Nucleus accumbens (tissue), 56 donors: ENCODE data around the gene HRC.

Experiments used
- DNase-seq, 56 donors: peaks; one replicate each; lab custom pipeline; 2025; lab: John Stamatoyannopoulos, UW

The HRC gene

DNA sequence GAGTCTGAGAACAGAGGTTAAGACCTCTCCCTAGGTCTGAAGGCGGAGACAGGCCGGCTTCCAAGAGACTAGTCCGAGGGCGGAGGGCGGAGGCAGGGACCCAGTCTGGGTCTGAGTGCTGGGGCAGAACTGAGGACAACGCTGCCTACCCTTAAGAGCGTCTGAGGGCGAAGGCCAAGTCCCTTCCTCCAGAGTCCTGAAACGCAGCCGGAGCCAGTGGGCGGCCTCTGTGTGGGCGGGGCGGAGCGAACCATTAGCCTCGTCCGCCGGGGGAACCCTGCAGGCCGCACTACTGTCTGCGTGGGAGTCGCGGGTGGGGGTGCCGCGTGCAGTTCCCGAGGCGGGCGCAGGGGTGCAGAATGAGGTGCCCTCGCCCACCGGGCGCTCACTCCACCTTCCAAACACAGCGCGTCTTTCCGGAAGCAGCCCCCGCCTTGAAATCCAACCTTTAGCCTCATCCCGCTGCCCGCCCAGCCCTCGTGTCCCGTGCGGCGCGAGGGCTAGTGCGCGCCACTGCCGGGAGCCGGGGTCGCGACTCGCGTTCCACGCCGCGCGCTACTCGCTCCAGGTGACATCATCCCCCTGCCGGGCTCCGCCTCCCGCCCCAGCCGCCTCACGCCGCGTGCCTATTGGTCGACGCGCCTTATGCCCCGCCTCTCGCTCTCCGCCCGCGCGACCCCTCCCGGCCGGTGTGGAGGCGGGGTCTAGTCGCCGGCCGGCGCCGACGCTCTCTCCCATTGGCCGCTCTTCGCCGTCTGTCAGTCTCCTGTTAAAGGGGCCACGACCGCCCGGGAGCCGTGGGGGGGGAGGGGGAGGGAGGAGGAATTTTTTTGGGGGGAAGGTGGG is 36.4 kb downstream of the HRC start, which contains the start of gene C19orf73:
Gene C19orf73 (minus strand): TSS at position 579 of the 846 bp plus-strand sequence. CDS start 121 bp downstream, at position 458.
- DNase-seq: peak; percentile 69 to 97 (median 93)

DNA sequence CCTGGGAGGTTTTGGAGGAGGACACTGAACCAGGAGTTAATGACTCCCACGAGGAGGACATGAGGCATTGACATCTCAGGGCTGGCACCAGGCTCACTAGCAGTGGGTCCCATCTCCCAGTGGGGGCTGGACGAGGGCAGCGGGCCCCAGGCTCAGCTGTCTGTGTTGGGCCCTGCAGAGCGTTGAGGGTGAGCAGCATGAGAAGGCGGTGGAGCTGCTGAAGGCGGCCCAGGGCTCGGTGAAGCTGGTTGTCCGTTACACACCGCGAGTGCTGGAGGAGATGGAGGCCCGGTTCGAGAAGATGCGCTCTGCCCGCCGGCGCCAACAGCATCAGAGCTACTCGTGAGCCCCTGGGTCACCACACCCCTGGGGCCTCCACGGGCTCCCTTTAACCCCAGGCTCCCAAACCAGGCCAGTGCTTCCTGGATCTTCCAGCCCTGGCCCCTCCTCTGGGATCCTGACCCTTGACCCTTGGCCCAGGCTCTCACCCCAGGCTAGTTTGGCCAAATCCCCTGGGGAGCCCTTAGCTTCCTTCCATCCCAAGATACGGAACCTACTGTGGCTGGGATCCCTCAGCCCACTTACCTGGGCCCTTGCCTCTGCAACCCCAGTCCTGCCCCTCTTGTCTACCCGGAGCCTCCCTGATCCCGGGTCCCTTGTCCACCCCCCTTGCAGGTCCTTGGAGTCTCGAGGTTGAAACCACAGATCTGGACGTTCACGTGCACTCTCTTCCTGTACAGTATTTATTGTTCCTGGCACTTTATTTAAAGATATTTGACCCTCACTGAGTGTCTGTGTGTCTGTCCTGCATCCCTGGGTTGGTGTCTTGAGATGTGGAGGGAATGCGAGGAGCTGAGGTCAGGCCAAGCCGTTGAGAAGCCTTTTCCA is 37.3 kb downstream of the HRC start:
- peak in 2 of 56 donors; percentile 14 to 29 for DNase-seq

DNA sequence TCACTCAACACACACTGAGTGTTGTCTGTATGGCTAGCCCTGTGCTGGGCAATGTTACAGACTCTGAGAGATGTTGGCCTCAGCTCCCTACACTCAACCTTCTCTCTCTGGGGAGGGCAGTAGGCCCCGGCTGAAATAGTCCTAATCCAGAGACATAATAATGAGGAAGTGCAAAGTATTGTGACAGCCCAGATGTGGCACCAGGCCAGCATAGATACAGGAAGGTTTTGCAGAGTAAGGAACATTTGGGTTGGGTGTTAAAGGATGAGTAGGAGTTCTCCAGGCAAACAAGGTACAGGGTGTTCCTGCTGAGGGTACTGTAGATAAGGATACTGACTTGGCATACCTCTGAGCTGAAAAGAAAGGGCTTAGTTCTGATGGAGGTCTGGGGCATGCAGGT is 38.7 kb downstream of the HRC start:
- no peak for DNase-seq

DNA sequence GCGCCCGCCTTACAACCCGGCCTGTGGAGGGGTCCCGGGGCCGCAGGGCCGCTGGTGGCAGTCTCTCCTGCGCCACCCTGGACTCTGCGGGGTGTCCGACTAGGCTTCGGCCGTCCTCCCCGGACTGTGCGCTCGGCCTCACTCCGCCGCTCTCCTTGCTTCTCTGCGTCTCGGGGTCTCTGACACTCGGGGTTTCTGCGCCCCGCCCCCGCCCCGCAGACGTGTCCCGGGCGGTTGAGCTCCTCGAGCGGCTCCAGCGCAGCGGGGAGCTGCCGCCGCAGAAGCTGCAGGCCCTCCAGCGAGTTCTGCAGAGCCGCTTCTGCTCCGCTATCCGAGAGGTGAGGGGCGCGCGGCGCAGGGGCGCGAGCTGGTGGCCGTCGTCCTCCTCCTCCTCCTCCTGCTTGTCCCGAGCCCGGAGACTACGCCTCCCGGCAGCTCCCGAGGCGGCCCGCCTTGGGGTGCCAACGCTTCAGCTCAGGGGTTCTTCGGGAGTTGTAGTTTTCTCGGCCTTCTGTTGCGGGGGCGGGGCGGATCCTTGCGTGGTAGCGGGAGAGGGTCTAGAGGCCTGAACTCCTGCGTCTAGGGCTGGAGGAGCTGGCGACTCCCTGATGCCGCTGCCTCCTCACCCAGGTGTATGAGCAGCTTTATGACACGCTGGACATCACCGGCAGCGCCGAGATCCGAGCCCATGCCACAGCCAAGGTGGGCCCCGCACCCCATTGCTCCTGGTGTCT is 40.4 kb downstream of the HRC start:
- DNase-seq: peak in 53 of 56 donors; percentile 18 to 91 (median 68)

DNA sequence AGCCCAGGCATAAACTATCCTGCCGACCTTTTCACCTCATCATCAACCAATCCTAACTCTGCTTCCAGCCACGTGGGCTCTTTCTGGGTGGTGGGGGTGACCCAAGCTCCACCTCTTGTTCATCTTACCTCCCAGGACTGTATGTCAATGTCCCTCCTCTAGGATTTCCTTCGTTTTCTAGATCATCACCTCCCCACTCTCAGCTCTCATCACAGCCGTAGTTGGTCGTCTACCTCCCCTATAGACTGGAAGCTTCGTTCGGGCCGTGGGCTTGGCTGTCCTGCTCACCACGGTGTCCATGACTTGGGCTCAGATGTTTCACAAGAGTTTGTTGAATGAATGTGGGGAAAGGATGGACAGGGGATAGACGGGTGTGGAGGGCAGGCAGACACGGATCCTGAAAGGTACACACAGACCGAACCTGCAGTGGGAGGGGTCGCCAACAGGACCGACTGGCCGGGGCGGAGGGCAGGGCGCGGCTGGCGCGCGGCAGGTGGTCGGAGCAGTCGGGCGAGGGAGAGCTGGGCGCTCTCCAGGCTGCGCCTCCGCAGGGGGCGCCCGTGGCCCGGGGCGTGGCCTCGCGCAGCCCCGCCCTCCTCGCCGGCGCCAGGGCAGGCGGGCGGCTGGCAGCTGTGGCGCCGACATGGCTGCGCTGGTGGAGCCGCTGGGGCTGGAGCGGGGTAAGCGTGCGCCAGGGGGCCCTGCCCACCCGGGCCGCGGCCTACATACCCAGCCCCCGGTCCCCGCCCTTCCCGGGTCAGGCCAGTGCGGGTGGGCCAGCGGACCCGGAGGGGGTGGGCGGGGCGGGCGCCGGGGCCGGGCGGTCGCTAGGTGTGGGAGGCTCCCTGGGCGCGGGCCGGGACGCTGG is 41.2 kb downstream of the HRC start, which contains the start of gene LIN7B:
Gene LIN7B (plus strand): TSS at position 609 of the 868 bp plus-strand sequence. CDS start 35 bp downstream, at position 644.
- peak in 48 of 56 donors; percentile 18 to 78 (median 51) for DNase-seq

DNA sequence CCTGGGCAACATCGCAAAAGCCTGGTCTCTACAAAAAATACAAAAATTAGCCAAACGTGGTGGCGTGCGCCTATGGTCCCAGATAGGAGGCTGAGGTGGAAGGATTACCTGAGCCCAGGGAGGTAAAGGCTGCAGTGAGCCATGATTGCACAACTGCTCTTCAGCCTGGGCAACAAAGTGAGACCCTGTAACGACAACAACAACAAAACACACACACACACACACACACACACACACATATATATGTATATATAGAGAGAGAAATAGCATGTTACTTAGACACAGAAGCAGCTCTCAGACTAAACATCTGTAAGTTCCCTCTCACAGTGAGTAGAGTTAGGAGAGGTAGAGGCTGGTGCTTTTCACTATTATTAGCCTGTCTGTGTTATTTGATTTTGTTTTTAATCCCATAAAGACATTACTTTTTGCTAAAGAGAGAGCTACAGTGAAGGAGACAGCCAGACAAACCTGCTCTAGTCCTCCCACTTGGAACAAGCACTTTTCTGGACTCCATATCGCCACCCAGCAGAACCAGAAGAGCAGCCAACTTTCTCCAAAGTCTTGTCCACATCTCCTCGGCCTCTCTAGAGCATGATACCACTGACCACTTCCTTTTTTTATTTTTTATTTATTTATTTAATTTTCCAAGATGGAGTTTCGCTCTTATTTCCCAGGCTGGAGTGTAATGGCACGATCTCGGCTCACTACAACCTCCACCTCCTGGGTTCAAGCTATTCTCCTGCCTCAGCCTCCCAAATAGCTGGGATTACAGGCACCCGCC is 43.8 kb downstream of the HRC start:
- DNase-seq: no peak

DNA sequence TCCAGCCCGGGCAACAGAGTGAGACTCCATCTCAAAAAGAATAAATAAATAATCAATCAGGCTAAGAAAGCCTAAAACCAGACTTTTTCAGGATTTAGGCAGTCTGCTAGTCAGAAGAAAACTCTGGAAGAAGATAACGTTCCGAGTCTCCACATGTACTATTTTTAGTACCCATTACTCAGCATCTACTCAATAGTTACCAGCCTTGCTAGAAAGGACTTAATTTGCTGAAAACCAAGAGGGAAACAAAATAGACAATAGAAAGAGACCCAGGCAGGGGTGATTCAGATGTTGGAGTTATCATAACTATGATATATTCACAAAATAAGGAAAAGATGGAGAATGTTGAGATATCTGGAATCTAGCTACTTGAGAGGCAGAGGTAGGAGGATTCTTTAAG is 44.6 kb downstream of the HRC start:
- DNase-seq: no peak

DNA sequence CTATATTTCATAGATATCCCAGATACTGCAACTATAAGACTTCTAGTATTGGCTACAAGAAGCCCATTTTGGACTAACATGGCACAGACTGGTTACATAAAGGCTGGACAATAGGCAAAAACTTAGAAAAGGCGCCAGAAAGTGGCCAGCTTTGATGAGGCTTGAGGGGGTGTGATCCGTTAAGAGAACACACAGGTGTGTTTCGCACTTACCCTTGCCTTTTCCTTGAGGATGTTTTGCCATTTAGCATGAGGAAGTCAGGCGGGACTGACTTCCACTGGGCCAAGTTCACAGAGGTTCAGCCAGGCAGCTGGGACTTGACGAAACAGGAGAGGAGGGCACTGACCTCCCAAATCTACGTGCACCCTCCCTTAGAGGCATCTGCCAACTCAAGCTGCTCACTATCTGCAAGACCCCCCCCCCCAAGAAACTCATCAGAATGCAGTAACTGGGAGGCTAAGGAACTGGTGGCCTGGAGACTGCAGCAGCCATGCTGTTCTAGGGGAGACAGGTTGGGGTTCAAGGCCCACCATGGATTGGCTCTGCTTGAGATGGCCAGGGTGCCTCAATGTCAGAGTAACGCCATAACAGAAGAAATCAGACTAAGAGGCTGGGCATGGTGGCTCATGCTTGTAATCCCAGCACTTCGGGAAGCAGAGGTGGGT is 45.5 kb downstream of the HRC start:
- no peak for DNase-seq

DNA sequence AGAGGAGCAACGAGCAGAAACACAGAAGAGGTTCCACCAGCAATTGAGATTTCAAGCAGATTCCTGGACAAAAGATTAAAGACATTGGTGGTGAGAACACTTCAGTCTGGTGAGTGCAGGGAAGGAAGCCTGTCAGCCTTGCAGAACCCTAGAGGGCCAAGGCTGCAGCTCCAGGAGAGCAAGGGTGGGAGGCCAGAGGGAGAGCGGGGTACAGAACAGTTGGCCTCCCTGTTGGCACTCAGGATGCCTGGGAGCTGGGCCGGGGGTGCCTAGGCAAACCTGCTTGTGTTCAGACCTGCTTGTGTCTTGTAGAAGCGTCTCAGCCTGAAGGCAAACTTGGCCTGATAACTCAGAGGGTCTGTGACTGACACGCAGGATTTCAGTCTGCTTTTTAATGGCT is 46.1 kb downstream of the HRC start:
- DNase-seq: no peak

DNA sequence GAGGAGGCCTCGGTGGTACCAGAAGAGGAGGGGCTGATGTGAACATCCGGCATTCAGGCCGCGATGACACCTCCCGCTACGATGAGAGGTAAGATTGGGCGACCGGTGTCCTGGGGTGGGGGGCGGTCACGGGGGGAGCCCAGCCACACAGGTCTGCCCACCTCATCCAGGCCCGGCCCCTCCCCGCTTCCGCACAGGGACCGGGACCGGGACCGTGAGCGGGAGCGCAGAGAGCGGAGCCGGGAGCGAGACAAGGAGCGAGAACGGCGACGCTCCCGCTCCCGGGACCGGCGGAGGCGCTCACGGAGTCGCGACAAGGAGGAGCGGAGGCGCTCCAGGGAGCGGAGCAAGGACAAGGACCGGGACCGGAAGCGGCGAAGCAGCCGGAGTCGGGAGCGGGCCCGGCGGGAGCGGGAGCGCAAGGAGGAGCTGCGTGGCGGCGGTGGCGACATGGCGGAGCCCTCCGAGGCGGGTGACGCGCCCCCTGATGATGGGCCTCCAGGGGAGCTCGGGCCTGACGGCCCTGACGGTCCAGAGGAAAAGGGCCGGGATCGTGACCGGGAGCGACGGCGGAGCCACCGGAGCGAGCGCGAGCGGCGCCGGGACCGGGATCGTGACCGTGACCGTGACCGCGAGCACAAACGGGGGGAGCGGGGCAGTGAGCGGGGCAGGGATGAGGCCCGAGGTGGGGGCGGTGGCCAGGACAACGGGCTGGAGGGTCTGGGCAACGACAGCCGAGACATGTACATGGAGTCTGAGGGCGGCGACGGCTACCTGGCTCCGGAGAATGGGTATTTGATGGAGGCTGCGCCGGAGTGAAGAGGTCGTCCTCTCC is 47.4 kb downstream of the HRC start:
- no peak for DNase-seq

DNA sequence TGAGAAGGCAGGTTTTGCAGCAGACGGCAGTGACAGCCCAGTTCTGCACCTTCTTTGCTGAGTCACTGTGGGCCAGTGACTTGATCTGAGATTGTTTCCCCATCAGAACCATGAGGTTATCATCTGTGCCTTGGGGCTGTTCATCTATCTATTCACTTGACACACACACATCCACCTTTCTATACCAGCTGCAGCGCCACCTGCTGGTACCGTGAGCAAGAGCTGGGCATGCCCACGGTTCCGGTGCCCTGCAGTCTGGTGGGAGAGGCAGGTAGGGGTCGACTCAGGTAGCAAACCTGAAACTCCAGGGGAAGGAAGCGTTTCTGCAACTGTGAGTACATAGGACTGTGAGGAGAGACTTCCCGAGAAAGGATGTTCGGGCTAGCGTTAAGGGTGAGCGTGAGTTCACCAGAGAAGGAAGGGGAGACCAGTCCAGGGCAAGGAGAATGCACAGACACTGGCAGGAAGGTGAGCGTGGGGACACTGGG is 48.5 kb downstream of the HRC start:
- DNase-seq: peak in 33 of 56 donors; percentile 3 to 65 (median 21)

DNA sequence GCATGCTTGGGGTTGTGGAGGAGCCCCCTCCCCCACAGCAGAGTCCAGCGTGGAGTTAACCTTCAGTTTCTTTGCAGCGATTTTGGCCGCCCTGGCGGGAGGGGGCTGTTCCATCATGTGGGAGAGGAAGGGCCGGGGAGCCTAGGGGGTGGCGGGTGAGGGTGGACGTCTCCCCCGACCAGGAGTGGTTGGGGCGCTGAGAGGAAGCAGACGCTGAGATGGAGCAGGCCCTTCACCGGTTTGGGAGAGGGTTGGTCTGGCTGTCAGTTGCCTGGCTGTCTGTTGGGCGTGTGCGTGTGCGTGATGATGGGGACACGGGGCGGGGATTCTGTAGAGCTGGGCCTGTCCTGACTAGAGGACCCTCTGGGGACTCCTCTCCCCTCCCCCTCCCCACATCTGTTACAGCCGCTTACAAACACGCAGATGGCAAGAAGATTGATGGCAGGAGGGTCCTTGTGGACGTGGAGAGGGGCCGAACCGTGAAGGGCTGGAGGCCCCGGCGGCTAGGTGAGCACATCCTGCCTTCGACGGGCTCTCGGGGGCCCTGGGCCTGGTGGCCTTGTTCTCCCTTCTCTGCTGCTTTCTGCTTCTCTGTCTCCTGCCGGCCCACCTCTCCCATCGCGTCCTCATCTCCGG is 50.8 kb downstream of the HRC start:
- no peak for DNase-seq

DNA sequence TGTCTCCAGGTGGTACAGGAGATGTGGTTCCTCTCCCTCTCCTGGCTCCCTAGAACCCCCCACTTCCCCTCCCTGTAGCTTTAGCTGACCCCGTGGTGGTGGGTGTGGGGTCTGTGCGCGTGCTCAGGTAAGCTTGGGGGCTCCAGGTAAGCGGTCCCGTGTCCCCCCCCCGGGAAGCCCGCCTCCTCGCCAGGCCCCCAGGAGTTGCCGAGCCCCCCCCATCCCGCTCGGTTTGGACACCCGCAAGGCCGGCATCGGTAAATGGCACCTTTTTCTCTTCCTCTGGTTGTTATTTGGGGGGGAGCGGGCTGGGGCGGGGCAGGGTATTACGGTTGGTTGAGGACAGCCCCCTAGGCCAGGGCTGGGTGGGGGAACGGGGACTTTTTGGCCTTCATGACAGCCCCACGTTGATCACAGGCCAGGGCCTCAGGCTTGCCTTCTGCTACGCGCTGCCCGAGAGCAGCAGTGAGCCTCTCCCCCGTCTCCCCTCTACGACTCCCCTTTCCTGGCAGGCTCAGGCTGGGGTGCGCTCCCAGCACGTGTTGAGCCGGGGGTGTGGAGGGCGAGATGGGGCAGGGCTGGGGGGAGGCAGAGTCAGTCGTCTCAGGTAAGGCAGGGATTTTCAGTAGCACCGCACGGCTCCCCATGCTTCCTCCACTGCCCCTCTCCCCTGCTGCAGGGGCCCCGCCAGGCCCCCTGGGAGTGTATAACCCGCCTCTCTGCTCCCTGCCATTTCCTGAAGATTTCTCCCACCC is 51.7 kb downstream of the HRC start:
- DNase-seq: no peak

DNA sequence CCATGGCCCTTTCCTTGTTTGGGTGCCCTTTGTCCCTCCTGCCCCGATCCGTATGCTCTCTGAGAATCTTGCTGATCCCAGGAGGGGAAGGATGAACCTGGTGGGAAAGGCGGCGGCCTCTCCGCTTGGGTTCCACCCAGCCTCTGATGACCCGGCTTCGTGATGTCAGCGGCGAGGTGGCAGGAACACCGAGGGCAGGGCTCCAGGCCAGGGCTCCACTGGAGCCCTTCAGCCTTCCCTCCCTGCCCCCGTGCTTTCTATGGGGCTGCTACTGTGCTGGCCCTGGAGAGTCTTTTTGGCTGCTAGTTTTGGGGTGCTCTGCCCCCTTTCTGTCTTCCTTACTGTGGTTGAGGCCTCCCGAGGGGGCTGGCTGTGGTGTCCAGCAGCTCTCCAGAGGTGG is 52.9 kb downstream of the HRC start:
- DNase-seq: no peak
